ENCODE measurements around the gene TOX2. TPM values are rescaled to one million over a fixed set of nuclear protein-coding genes. Genes with fewer than 3 reads are reported as not detected.

TOX2 gene
- total and polyA plus RNA-seq, 2 of the 4 experiments (the other 2 are of a cell fraction), result 1.3 to 17.5 TPM

- dilution Hi-C loops (cut with HindIII; ENCODE audit: low sequenced_read_pairs, unreplicated experiment) (no loop called here), in situ Hi-C loops (cut with MboI; ENCODE audit: low sequenced_read_pairs) (no loop called here), intact Hi-C loops (cut with micrococcal nuclease) (no loop called here)
- H2AFZ ChIP-seq (replicated peaks; ENCODE audit: low read length, poor library complexity), result no peak overlapping the region
- WGBS, 2 experiments (ENCODE audit: extremely low coverage in 2 of 2, insufficient read length in 1 of 2), result no CpG with 5 or more reads among the region's 1 CpG
- POLR2A ChIA-PET (ENCODE audit: unreplicated experiment), result no interaction called here
- BruUV-seq (replicated peaks), result no TSS peak
- no peak overlapping the region for H3K4me2 ChIP-seq (ENCODE audit: low read depth, low read length)
- H3K4me3 ChIP-seq (ENCODE audit: insufficient read depth, low read depth, low read length), result no peak overlapping the region
- peaks cover 3% of the 10 kb centered on the region; the same call in 1 of the 2 replicates for H3K36me3 ChIP-seq (ENCODE audit: control insufficient read depth, insufficient read depth, low read length)
- no peaks in the 10 kb centered on the region for H4K20me1 ChIP-seq (ENCODE audit: insufficient read depth, low read length)
- no peaks in the 10 kb centered on the region for H3K9me3 ChIP-seq (ENCODE audit: control insufficient read depth, insufficient read depth, low read length)
- no peak overlapping the region for H4K91ac ChIP-seq (ENCODE audit: insufficient read depth, low read depth, low read length)
- CTCF ChIA-PET, result interaction anchor here (0.6 kb wide), 1 partner anchor 341 kb away, joined by 3 read pairs; no protein-coding TSS in a partner anchor
- no peaks in the 10 kb centered on the region for H3K4me1 ChIP-seq (ENCODE audit: control insufficient read depth, insufficient read depth, low read length)
- no peak overlapping the region for H3K18ac ChIP-seq (ENCODE audit: low read depth, low read length)
- peaks cover 28% of the 10 kb centered on the region for H3K9me1 ChIP-seq (ENCODE audit: insufficient read depth, low read length)
- no peak overlapping the region for H3K14ac ChIP-seq (replicated peaks; ENCODE audit: low read depth, low read length)
- no peak overlapping the region for H2AK5ac ChIP-seq (ENCODE audit: low read depth, low read length)
- H2BK5ac ChIP-seq (ENCODE audit: low read depth, low read length, poor library complexity, severe bottlenecking), result no peak overlapping the region
- no peak for ATAC-seq (ENCODE audit: low read depth)
- no peak overlapping the region for H3K27ac ChIP-seq (ENCODE audit: insufficient read depth, low read length)
- no peak for TF ChIP-seq MAFK (IDR thresholded peaks at IDR 0.05; ENCODE audit: low read depth, low read length)
- no peak for TF ChIP-seq CEBPB (IDR thresholded peaks at IDR 0.05; ENCODE audit: low read depth, low read length)
- TF ChIP-seq BHLHE40 (IDR thresholded peaks at IDR 0.05; ENCODE audit: low read depth, low read length), result no peak
- no peak for TF ChIP-seq ELK1 (IDR thresholded peaks at IDR 0.05; ENCODE audit: borderline replicate concordance, low read depth, low read length)
- TF ChIP-seq FOS (IDR thresholded peaks at IDR 0.05; ENCODE audit: low read depth, low read length), result no peak
- TF ChIP-seq MAZ (IDR thresholded peaks at IDR 0.05; ENCODE audit: borderline replicate concordance, low read depth, low read length), result no peak
- TF ChIP-seq RFX5 (IDR thresholded peaks at IDR 0.05; ENCODE audit: low read depth, low read length), result no peak
- TF ChIP-seq USF2 (IDR thresholded peaks at IDR 0.05; ENCODE audit: low read depth, low read length), result no peak
- no peak for TF ChIP-seq CTCF (conservative IDR thresholded peaks at IDR 0.05; ENCODE audit: low read depth, low read length)
- no peak for TF ChIP-seq POLR2A (IDR thresholded peaks at IDR 0.05; ENCODE audit: low read depth, low read length)
- no peak for TF ChIP-seq CHD1 (IDR thresholded peaks at IDR 0.05; ENCODE audit: low read depth, low read length)
- TF ChIP-seq NFE2L2 (IDR thresholded peaks at IDR 0.05; ENCODE audit: low read depth, low read length), result no peak
- TF ChIP-seq SMC3 (IDR thresholded peaks at IDR 0.05; ENCODE audit: low read depth, low read length), result no peak
- no peak for TF ChIP-seq MXI1 (IDR thresholded peaks at IDR 0.05; ENCODE audit: borderline replicate concordance, low read depth, low read length)
- no peak for TF ChIP-seq RCOR1 (IDR thresholded peaks at IDR 0.05; ENCODE audit: insufficient replicate concordance, low read length)
- no peak for TF ChIP-seq RAD21 (IDR thresholded peaks at IDR 0.05; ENCODE audit: low read length)
- H3K4ac ChIP-seq (ENCODE audit: low read depth, low read length), result no peak overlapping the region
- no peak overlapping the region for H2BK120ac ChIP-seq (ENCODE audit: low read depth, low read length)
- no peak overlapping the region for H3K23ac ChIP-seq (ENCODE audit: low read depth, low read length)
- H4K8ac ChIP-seq (ENCODE audit: low read depth in 2 of 2, low read length in 2 of 2), result no peak overlapping the region
- H3K27me3 ChIP-seq (ENCODE audit: control insufficient read depth, insufficient read depth, low read length), result no peaks in the 10 kb centered on the region
- H2BK15ac ChIP-seq (ENCODE audit: low read depth, low read length), result no peak overlapping the region
- no peak overlapping the region for H4K5ac ChIP-seq (ENCODE audit: low read depth, low read length)
- DNase-seq, result no peak
- no peak overlapping the region for H3K9ac ChIP-seq (ENCODE audit: low read depth, low read length)
- peaks cover 16 to 60% of the 10 kb centered on the region in 2 experiments for H3K79me1 ChIP-seq (ENCODE audit: low read depth in 1 of 2, low read length in 2 of 2)
- H2AK9ac ChIP-seq (replicated peaks; ENCODE audit: low read depth, low read length, poor library complexity), result no peak overlapping the region
- no peak overlapping the region for H3K56ac ChIP-seq (ENCODE audit: extremely low read depth, insufficient read depth, low read length)
- H2BK20ac ChIP-seq (ENCODE audit: low read depth, low read length), result no peak overlapping the region
Measured at GRCh38 chr20:44034451-44034850, 119.8 kb downstream of the TOX2 start.

Measured in IMR-90 (cell line).